Uterus (tissue), 4 donors: ENCODE data around the gene LRIG1. TPM values are rescaled to one million over a fixed set of nuclear protein-coding genes. Genes with fewer than 3 reads are reported as not detected.

Source experiments
- DNase-seq, 2 donors: peaks; one replicate each; pipeline ENCODE4 v3.0.0-alpha.2; 2019 to 2020
- H3K27ac ChIP-seq, 2 donors: fragments of 200-600 bp; sonication (generic); 1 replicate in 1 of 2; 2 replicates in 1 of 2; pipeline ENCODE4 v1.5.1; 2016 to 2018
- H3K27me3 ChIP-seq, 2 donors: fragments of 200-600 bp; sonication (generic); one replicate each; pipeline ENCODE4 v1.5.1; 2018 to 2019; ENCODE audit warnings: control low read depth in 1 of 2
- H3K36me3 ChIP-seq, 2 donors: fragments of 200-600 bp; sonication (generic); one replicate each; pipeline ENCODE4 v1.5.1; 2019; ENCODE audit warnings: control low read depth in 1 of 2
- H3K4me1 ChIP-seq, 2 donors: fragments of 200-600 bp; sonication (generic); one replicate each; pipeline ENCODE4 v1.5.1; 2018 to 2019; ENCODE audit warnings: control low read depth in 1 of 2
- H3K4me3 ChIP-seq, 2 donors: fragments of 200-600 bp; sonication (generic); 1 replicate in 1 of 2; 2 replicates in 1 of 2; pipeline ENCODE4 v1.5.1; 2018 to 2019; ENCODE audit warnings: mild to moderate bottlenecking in 1 of 2
- H3K9me3 ChIP-seq, 2 donors: fragments of 200-600 bp; sonication (generic); one replicate each; pipeline ENCODE4 v1.5.1; 2019; ENCODE audit warnings: control low read depth in 1 of 2
- CTCF ChIP-seq, 4 experiments: fragments of 200-600 bp in 2 of 4; fragments of 450-650 bp in 2 of 4; sonication (generic) in 2 of 4; IDR thresholded peaks; one replicate each; pipeline ENCODE4 v1.5.1; 2016 to 2019; ENCODE audit warnings: antibody characterized with exemption in 4 of 4, mild to moderate bottlenecking in 2 of 4, moderate library complexity in 1 of 4
- POLR2A ChIP-seq, 2 donors: fragments of 450-650 bp; IDR thresholded peaks; one replicate each; pipeline ENCODE4 v1.6.1; 2016; ENCODE audit warnings: antibody characterized with exemption in 2 of 2, mild to moderate bottlenecking in 1 of 2, moderate library complexity in 1 of 2
- intact Hi-C: fragments of 100-400 bp; cut with DNase I; formaldehyde crosslinking; loops from one replicate; pipeline ENCODE4 v1.15.1; 2023; ENCODE audit warnings: low total_unique reads
- total RNA-seq, 4 donors: library from RNA; depleted of rRNA in 3 of 4; stranded (reverse); fragments of >200 nt in 3 of 4; gene quantifications; one replicate each; pipeline versions ENCODE4 v1.1.0 to v1.2.4, GENCODE V29; 2014 to 2023
- donor health status: DM: yes; HTN: yes; CAD: no.

Gene LRIG1
- total RNA-seq = 100 to 1,000 TPM in 2 of 4 donors, 10 to 100 TPM in 2; 20.9 to 108 (median 69.6) TPM

DNA sequence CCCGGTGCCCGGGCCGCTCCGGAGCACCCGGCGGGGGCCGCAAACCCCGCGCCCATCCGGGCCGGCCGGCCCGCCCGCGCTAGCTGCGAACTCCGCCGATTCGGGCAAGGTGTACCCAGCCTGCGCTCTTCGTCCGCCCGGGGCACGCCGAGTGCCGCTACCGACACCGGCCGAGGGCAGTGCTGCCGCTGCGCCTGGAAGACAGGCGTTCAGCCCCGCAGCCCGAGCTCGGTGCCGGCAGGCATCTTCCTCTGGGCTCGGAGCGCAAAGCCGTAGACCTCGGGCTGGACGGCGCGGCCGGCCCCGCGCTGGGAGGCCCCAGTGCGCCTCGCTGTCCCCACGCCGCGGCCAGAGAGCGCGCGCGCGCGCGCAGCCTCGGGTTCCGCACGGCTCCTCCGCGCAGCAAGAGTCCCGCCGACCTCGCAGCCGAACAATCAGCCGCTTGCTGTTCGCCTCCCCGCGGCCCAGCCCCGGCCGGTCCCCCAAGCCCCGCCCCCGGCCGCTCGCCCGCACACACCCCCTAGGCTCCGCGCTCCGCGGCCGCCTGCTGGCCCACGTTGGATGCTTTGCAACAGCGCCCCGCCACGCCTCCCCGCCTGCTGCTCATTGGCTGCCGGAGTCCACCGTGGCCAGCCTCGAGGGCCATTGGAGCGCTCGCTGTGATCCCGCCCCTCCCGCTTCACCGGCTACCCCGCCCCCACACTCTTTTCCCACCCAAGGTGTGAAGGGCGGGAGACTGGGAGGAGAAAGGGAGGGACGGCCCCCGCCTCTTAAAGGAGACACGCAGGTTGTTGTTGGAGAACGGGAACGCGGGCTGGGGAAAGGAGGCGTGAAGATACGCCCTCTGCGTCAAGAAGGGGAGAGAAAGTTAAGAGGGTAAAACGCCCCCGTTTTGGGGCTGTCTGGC is at the start of gene LRIG1:
Gene LRIG1, minus strand, starts transcription at position 447 of the 907 bp plus-strand sequence. CDS start 615 bp downstream, outside the sequence.
- Histone ChIP-seq H3K27ac (peak within 1 kb of the TSS; percentile 94 to 96), H3K36me3 (no peaks in the 10 kb centered on the region), H3K4me3 (peak within 1 kb of the TSS; percentile 84 to 97), H3K27me3 (no peaks in the 10 kb centered on the region), H3K9me3 (no peaks in the 10 kb centered on the region), H3K4me1 (no peaks in the 10 kb centered on the region)
- DNase-seq = peak; percentile 99 to 100
- peak; percentile 77 to 90 for TF ChIP-seq POLR2A (IDR thresholded peaks at IDR 0.05)
- peak; percentile 2 to 49 (median 18) for TF ChIP-seq CTCF (IDR thresholded peaks at IDR 0.05)
- intact Hi-C loops = loop anchor here (10.0 kb wide), 1 partner anchor 96 kb away; no protein-coding TSS in a partner anchor

DNA sequence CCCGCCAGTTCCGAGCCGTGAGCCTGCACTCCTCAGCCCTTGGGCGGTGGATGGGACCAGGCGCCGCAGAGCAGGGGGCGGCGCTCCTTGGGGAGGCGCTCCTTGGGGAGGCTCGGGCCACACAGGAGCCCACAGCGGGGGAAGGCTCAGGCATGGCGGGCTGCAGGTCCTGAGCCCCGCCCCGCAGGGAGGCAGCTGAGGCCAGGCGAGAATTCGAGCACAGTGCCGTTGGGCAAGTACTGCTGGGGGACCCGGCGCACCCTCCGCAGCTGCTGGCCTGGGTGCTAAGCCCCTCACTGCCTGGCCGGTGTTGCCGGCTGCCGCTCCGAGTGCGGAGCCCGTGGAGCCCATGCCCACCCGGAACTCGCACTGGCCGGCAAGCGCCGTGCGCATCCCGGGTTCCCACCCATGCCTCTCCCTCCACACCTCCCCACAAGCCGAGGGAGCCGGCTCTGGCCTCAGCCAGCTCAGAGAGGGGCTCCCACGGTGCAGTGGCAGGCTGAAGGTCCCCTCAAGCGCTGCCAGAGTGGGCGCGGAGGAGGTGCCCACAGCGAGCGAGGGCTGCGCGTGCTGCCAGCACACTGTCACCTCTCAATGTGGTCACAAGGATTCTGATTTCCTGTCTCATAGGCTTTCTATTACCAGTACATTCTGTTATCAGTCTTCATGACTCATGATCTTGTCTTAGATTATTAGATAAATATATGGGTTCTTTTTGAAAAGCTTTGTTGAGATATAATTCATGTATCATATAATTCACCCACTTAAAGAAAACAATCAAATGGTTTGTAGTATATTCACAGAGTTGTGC is 44.0 kb upstream of the LRIG1 start:
- Histone ChIP-seq H3K27ac (no peak overlapping the region), H3K4me3 (no peak overlapping the region), H3K4me1 (no peaks in the 10 kb centered on the region), H3K9me3 (no peaks in the 10 kb centered on the region), H3K36me3 (no peaks in the 10 kb centered on the region), H3K27me3 (no peaks in the 10 kb centered on the region)
- DNase-seq = no peak
- intact Hi-C loops = no loop called here
- TF ChIP-seq CTCF (IDR thresholded peaks at IDR 0.05) (no peak), POLR2A (IDR thresholded peaks at IDR 0.05) (no peak)

- Histone ChIP-seq H3K36me3 (no peaks in the 10 kb centered on the region), H3K4me3 (no peak overlapping the region), H3K27me3 (no peaks in the 10 kb centered on the region), H3K9me3 (no peaks in the 10 kb centered on the region), H3K4me1 (no peaks in the 10 kb centered on the region), H3K27ac (no peak overlapping the region)
- TF ChIP-seq CTCF (IDR thresholded peaks at IDR 0.05) (no peak), POLR2A (IDR thresholded peaks at IDR 0.05) (no peak)
- DNase-seq = no peak
- intact Hi-C loops = no loop called here
Measured at GRCh38 chr3:66542153-66542552, 41.3 kb upstream of the LRIG1 start.

GRCh38 chr3:66539466-66539989 is 38.7 kb upstream of the LRIG1 start:
- no peaks in the 10 kb centered on the region for H3K9me3 ChIP-seq
- no peaks in the 10 kb centered on the region for H3K27me3 ChIP-seq
- H3K27ac ChIP-seq = no peak overlapping the region
- no peaks in the 10 kb centered on the region for H3K36me3 ChIP-seq
- TF ChIP-seq POLR2A (IDR thresholded peaks at IDR 0.05) (no peak), CTCF (IDR thresholded peaks at IDR 0.05) (no peak)
- H3K4me1 ChIP-seq = no peaks in the 10 kb centered on the region
- no peak for DNase-seq
- H3K4me3 ChIP-seq = no peak overlapping the region
- intact Hi-C loops = no loop called here
